Colonic mucosa (tissue), 4 donors: Measurements from ENCODE around the gene SLC30A3. TPM values are rescaled to one million over a fixed set of nuclear protein-coding genes. Genes with fewer than 3 reads are reported as not detected.

Experiments used
- DNase-seq: peaks from one replicate; pipeline ENCODE4 v3.0.0-alpha.2; 2020
- H3K27ac ChIP-seq: fragments of 200-600 bp; one replicate; pipeline ENCODE4 v1.8.0; 2021
- H3K27me3 ChIP-seq: fragments of 200-600 bp; one replicate; pipeline ENCODE4 v1.8.0; 2021
- H3K36me3 ChIP-seq: fragments of 200-600 bp; one replicate; pipeline ENCODE4 v1.8.0; 2021
- H3K4me1 ChIP-seq: fragments of 200-600 bp; one replicate; pipeline ENCODE4 v1.8.0; 2021; ENCODE audit warnings: mild to moderate bottlenecking
- H3K4me3 ChIP-seq: fragments of 200-600 bp; one replicate; pipeline ENCODE4 v1.8.0; 2021
- H3K9ac ChIP-seq, 2 donors: one replicate each; pipeline ENCODE4 v1.7.0; 2013; ENCODE audit warnings: control low read depth in 2 of 2, low read depth in 2 of 2, low read length in 2 of 2
- H3K9me3 ChIP-seq: fragments of 200-600 bp; one replicate; pipeline ENCODE4 v1.8.0; 2021
- intact Hi-C: fragments of 100-400 bp; cut with DNase I; formaldehyde crosslinking; loops from one replicate; pipeline ENCODE4 v1.14.1; 2022
- total RNA-seq, 2 donors: library from RNA; stranded (reverse); fragmentation: NEBNext Ultra II Directional in 1 of 2; extraction: Animal tissue kit (Norgen Biotek cat#: 25700) in 1 of 2; gene quantifications; one replicate each; pipeline ENCODE4 v1.2.1, GENCODE V29; 2021
- TF ChIP-seq, protein P1 (sequence below): fragments of 200-600 bp; IDR thresholded peaks from one replicate; pipeline ENCODE4 v1.8.0; 2022; ENCODE audit warnings: antibody characterized with exemption, mild to moderate bottlenecking
- donor health status: healthy.
- donor health status: DM: no; HTN: no; CAD: no.
- donor health status: DM: no; HTN: no; CAD: no.

Gene SLC30A3
- total RNA-seq, 2 donors from 2014 or later = not detected

- intact Hi-C loops = no loop called here
- H3K4me3 ChIP-seq = no peak overlapping the region
- DNase-seq = no peak
- no peaks in the 10 kb centered on the region for H3K9me3 ChIP-seq
- no peak overlapping the region for H3K27ac ChIP-seq
- H3K4me1 ChIP-seq = peaks cover 7% of the 10 kb centered on the region
- peaks cover 37% of the 10 kb centered on the region for H3K27me3 ChIP-seq
- no peak overlapping the region for H3K9ac ChIP-seq
- TF ChIP-seq, protein P1, sequence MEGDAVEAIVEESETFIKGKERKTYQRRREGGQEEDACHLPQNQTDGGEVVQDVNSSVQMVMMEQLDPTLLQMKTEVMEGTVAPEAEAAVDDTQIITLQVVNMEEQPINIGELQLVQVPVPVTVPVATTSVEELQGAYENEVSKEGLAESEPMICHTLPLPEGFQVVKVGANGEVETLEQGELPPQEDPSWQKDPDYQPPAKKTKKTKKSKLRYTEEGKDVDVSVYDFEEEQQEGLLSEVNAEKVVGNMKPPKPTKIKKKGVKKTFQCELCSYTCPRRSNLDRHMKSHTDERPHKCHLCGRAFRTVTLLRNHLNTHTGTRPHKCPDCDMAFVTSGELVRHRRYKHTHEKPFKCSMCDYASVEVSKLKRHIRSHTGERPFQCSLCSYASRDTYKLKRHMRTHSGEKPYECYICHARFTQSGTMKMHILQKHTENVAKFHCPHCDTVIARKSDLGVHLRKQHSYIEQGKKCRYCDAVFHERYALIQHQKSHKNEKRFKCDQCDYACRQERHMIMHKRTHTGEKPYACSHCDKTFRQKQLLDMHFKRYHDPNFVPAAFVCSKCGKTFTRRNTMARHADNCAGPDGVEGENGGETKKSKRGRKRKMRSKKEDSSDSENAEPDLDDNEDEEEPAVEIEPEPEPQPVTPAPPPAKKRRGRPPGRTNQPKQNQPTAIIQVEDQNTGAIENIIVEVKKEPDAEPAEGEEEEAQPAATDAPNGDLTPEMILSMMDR = no peak
- no peaks in the 10 kb centered on the region for H3K36me3 ChIP-seq
These were observed 44.4 kb upstream of the SLC30A3 start for GRCh38 chr2:27307287-27307544.

DNA sequence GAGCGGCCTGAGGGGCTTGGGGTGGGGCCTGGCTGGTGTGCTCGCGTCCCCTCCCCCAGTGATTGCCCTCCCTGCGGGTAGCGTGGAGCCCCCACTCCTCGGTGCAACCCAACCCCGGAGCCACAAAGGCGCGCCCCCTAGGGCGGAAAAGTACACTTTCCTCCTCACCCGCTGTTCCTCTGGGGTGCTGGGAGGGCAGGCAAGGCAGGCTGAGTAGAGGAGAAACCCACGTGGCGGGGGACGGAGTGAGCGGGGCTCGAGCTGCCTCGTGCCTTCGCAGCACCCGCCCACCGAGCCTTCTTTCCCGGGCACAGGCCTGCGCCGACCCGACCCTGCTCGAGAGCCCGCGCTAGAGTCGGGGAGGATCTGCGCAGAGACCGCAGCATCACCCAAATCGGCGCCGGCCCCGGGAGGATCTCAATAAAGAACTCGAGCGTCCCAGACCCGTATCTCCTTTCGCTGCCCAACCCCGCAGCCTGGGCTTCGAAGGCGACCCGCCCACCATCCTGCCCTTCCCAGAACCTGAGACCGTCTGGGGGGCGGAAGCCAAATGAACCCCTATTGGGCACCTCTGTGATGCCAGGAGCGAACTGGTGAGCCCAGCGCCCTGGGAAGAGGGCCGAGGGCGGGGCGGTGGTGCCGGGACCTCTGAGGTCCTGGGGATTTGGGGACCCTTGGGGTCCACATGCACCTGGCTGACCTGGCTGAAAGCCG, 43.9 kb upstream of the SLC30A3 start:
- Histone ChIP-seq H3K4me1 (peaks cover 7% of the 10 kb centered on the region), H3K9ac (no peak overlapping the region), H3K9me3 (no peaks in the 10 kb centered on the region), H3K4me3 (no peak overlapping the region), H3K27ac (no peak overlapping the region), H3K36me3 (no peaks in the 10 kb centered on the region), H3K27me3 (peaks cover 37% of the 10 kb centered on the region)
- intact Hi-C loops = no loop called here
- TF ChIP-seq, protein P1 = no peak
- no peak for DNase-seq

GRCh38 chr2:27306136-27306535, 43.3 kb upstream of the SLC30A3 start:
- Histone ChIP-seq H3K27ac (no peak overlapping the region), H3K4me3 (no peak overlapping the region), H3K27me3 (peaks cover 37% of the 10 kb centered on the region), H3K9ac (peak overlapping the region in 1 of 2 donors; percentile 35), H3K36me3 (no peaks in the 10 kb centered on the region), H3K9me3 (no peaks in the 10 kb centered on the region), H3K4me1 (peaks cover 7% of the 10 kb centered on the region)
- TF ChIP-seq, protein P1 = no peak
- intact Hi-C loops = no loop called here
- DNase-seq = no peak

DNA sequence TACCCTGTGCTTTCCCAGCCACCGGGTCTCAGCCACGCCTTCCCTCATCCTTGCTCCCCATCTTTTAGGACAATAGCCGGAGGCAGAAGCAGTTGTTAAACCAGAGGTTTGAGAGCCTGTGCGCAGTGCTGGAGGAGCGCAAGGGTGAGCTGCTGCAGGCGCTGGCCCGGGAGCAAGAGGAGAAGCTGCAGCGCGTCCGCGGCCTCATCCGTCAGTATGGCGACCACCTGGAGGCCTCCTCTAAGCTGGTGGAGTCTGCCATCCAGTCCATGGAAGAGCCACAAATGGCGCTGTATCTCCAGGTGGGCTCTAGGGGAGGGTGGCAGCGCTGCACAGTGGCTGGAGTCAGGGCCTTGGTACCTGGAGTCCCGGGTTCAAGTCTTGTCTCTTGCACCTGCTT, 42.7 kb upstream of the SLC30A3 start:
- Histone ChIP-seq H3K27me3 (peaks cover 37% of the 10 kb centered on the region), H3K27ac (no peak overlapping the region), H3K4me3 (no peak overlapping the region), H3K36me3 (no peaks in the 10 kb centered on the region), H3K9ac (no peak overlapping the region), H3K4me1 (peaks cover 7% of the 10 kb centered on the region), H3K9me3 (no peaks in the 10 kb centered on the region)
- DNase-seq = no peak
- TF ChIP-seq, protein P1 = no peak
- intact Hi-C loops = no loop called here

GRCh38 chr2:27304488-27305240, 41.8 kb upstream of the SLC30A3 start:
- no peaks in the 10 kb centered on the region for H3K9me3 ChIP-seq
- intact Hi-C loops = no loop called here
- DNase-seq = no peak
- no peak overlapping the region for H3K4me3 ChIP-seq
- no peak overlapping the region for H3K9ac ChIP-seq
- peaks cover 7% of the 10 kb centered on the region for H3K4me1 ChIP-seq
- H3K36me3 ChIP-seq = no peaks in the 10 kb centered on the region
- H3K27ac ChIP-seq = no peak overlapping the region
- H3K27me3 ChIP-seq = peaks cover 37% of the 10 kb centered on the region
- TF ChIP-seq, protein P1 = no peak
